Mucosa of stomach (tissue), 1 donor: ENCODE results near the gene PYROXD2.

Experiments
- H3K27me3 ChIP-seq: one replicate; pipeline ENCODE4 v1.7.0; 2013; ENCODE audit warnings: mild to moderate bottlenecking, low read length; ENCODE audit not compliant: control insufficient read depth, insufficient read depth
- H3K36me3 ChIP-seq: one replicate; pipeline ENCODE4 v1.7.0; 2013; ENCODE audit warnings: low read length; ENCODE audit not compliant: control insufficient read depth, insufficient read depth
- H3K4me1 ChIP-seq: one replicate; pipeline ENCODE4 v1.7.0; 2013; ENCODE audit warnings: mild to moderate bottlenecking, low read length; ENCODE audit not compliant: control insufficient read depth, insufficient read depth
- H3K4me3 ChIP-seq: one replicate; pipeline ENCODE4 v1.7.0; 2013; ENCODE audit warnings: low read length
- H3K9ac ChIP-seq: one replicate; pipeline ENCODE4 v1.7.0; 2013; ENCODE audit warnings: mild to moderate bottlenecking, low read length, moderate library complexity
- H3K9me3 ChIP-seq: one replicate; pipeline ENCODE4 v1.7.0; 2013; ENCODE audit warnings: mild to moderate bottlenecking, low read length, moderate library complexity; ENCODE audit not compliant: control insufficient read depth
- donor health status: Pancreatic carcinoma.

The PYROXD2 gene

DNA sequence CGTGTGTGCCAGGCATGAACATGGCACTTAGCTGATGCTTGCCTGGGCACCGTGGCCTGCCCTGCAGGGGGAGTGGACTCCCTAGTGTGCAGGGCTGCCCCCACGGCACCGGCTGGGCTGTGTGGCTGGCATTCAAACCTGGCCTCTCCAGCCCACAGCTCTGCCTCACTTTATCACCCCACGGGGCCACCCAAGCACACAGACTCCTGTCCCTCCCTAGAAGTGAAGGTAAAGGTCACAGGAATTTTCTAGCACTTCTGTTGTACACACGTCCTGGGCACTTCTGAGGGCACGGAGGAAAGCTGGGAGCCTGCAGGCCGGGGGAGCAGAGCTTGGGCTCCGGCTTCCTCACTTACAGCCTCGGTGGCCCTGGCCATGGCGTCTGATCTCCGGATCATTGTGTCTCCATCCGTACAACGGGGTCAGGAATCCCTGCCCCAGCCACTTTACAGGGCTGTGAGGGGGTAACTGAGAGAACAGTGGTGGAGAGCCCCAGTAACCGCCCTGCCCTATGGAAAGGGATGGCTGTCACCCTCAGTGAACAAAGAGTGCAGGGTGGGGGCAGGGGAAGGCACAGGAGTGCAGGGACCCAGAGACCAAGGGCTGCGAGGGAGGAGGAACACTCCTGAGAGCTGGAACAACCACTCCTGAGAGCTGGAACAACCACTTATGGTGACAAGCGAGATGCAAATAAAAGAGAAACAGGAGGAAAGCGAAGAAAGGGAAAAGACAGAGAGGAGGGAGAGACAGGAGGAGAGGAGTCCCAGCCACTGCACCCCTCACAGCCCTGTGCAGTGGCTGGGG is 3.9 kb upstream of the PYROXD2 start:
- Histone ChIP-seq H3K9ac (no peak overlapping the region), H3K36me3 (no peaks in the 10 kb centered on the region), H3K9me3 (no peaks in the 10 kb centered on the region), H3K4me1 (peaks cover 11% of the 10 kb centered on the region), H3K27me3 (no peaks in the 10 kb centered on the region), H3K4me3 (no peak overlapping the region)

GRCh38 chr10:98417973-98418664 is 3.1 kb upstream of the PYROXD2 start:
- Histone ChIP-seq H3K4me3 (no peak overlapping the region), H3K36me3 (no peaks in the 10 kb centered on the region), H3K9ac (no peak overlapping the region), H3K9me3 (no peaks in the 10 kb centered on the region), H3K27me3 (no peaks in the 10 kb centered on the region), H3K4me1 (peaks cover 11% of the 10 kb centered on the region)

GRCh38 chr10:98417481-98417959 is 2.5 kb upstream of the PYROXD2 start:
- Histone ChIP-seq H3K27me3 (no peaks in the 10 kb centered on the region), H3K9me3 (no peaks in the 10 kb centered on the region), H3K36me3 (no peaks in the 10 kb centered on the region), H3K4me1 (peaks cover 11% of the 10 kb centered on the region), H3K9ac (no peak overlapping the region), H3K4me3 (no peak overlapping the region)

DNA sequence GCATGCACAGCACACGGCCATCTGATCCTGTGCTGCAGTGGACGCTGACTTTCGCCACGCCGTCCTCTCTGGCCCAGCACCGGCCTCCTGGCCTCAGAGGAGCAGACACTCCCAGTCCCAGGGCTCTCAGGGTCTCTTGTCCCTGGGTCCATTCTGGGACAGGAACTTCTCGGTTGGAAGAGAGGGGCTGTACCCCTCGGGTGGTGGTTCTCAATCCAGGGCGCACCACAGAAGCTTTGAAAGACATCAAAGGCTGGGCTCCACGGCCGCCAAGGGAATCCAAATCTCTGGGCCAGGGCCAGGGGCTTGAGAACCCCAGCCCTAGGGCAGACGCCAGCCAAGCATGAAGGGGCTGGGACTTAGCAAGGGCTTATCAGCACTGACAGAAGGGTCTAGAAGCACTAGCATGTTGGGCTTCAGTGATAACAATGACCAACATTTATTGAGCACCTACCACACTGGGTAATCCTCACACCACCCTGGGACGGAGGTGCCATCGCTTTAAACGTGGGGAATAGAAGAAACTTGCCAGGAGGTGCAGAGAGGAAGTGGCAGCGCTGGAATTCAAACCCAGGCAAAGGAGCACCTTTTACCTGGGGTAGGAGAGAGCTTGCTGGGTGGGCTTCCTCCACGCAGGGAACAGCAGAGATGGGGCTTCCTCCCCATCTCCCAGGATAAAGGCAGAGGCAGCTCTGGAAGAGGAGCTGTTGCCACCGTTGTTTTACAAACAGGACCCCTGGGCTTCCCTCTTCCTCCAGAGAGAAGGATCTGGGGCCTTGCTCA is 1.8 kb upstream of the PYROXD2 start:
- Histone ChIP-seq H3K27me3 (no peaks in the 10 kb centered on the region), H3K36me3 (no peaks in the 10 kb centered on the region), H3K9me3 (no peaks in the 10 kb centered on the region), H3K4me3 (no peak overlapping the region), H3K9ac (no peak overlapping the region), H3K4me1 (peaks cover 11% of the 10 kb centered on the region)

- peaks cover 11% of the 10 kb centered on the region for H3K4me1 ChIP-seq
- H3K4me3 ChIP-seq, result no peak overlapping the region
- H3K9ac ChIP-seq, result no peak overlapping the region
- no peaks in the 10 kb centered on the region for H3K27me3 ChIP-seq
- H3K9me3 ChIP-seq, result no peaks in the 10 kb centered on the region
- H3K36me3 ChIP-seq, result no peaks in the 10 kb centered on the region
These were observed 743 bp upstream of the PYROXD2 start for GRCh38 chr10:98415731-98416119.

GRCh38 chr10:98414578-98414931 is 427 bp downstream of the PYROXD2 start:
- no peaks in the 10 kb centered on the region for H3K27me3 ChIP-seq
- peak overlapping the region; percentile 75 for H3K9ac ChIP-seq
- H3K4me3 ChIP-seq, result peak overlapping the region; percentile 54
- no peaks in the 10 kb centered on the region for H3K36me3 ChIP-seq
- H3K4me1 ChIP-seq, result peaks cover 11% of the 10 kb centered on the region
- no peaks in the 10 kb centered on the region for H3K9me3 ChIP-seq

DNA sequence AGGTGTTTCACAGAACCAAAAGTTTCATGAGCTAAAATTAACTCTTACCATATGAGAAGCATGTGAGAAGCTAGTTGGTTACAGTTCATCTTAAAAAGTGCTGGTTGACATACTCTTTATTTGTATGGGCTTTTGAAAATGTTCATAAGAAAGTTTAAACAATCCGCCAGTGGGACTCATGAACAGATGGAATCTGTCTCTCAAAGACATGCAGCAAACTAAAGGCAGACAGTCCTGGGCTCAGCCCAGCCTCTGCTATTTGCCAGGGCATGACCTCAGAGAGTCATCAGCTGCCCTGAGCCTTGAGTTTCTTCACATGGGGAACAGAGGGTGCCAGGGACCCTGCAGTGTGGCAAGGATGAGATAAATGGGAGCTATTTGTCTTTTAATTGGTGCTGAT is 3.2 kb downstream of the PYROXD2 start:
- Histone ChIP-seq H3K4me1 (peaks cover 18% of the 10 kb centered on the region), H3K36me3 (no peaks in the 10 kb centered on the region), H3K9me3 (no peaks in the 10 kb centered on the region), H3K9ac (no peak overlapping the region), H3K4me3 (no peak overlapping the region), H3K27me3 (no peaks in the 10 kb centered on the region)

DNA sequence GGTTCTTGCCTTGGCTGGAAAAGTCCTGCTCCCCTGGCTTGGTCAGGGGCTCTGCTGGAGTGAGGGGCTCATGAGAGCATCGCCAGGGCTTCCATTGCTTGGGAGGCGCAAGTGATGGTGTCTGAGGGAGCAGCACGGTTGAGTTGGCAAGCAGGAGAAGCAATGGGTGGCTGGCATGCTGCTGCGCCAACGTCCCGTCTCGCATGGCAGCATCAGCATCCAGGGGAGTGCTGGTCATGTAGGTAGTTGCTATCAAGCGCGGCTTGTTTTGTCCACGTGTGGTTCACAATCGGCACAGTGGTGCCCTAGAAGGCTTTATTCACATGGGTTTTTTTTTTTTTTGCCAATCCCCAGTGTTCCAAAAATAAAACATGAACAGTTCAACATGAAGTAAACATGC is 3.8 kb downstream of the PYROXD2 start:
- Histone ChIP-seq H3K9ac (no peak overlapping the region), H3K4me1 (peaks cover 21% of the 10 kb centered on the region), H3K27me3 (no peaks in the 10 kb centered on the region)

DNA sequence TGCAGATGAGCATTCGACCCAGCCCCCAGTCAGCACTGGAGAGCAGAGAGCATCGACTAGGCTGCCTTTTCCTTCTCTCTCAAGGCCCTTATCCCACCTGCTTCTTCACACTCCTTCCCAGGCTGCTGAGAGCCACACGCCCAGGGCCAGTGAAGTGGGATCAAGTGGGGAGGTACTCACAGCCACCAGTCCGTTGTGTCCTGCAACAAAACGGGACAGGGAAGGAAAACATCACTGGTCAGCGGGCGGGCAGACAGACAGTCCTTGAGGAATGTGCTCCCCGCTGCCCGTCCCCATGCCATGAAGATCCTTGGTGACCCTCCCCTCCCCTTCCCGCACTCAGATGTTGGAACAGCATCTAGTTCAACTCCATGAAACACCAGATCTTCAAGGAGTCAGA is 4.2 kb downstream of the PYROXD2 start:
- Histone ChIP-seq H3K36me3 (no peaks in the 10 kb centered on the region), H3K4me3 (no peak overlapping the region), H3K9me3 (no peaks in the 10 kb centered on the region), H3K9ac (no peak overlapping the region), H3K27me3 (no peaks in the 10 kb centered on the region), H3K4me1 (peaks cover 21% of the 10 kb centered on the region)

More for the DNA sequence above, 3.8 kb downstream of the PYROXD2 start:
- Histone ChIP-seq H3K4me3 (no peak overlapping the region), H3K9me3 (no peaks in the 10 kb centered on the region), H3K36me3 (no peaks in the 10 kb centered on the region)

GRCh38 chr10:98410135-98410743 is 4.7 kb downstream of the PYROXD2 start:
- Histone ChIP-seq H3K36me3 (no peaks in the 10 kb centered on the region), H3K4me3 (no peak overlapping the region), H3K27me3 (no peaks in the 10 kb centered on the region), H3K9me3 (no peaks in the 10 kb centered on the region), H3K4me1 (peaks cover 19% of the 10 kb centered on the region), H3K9ac (no peak overlapping the region)

DNA sequence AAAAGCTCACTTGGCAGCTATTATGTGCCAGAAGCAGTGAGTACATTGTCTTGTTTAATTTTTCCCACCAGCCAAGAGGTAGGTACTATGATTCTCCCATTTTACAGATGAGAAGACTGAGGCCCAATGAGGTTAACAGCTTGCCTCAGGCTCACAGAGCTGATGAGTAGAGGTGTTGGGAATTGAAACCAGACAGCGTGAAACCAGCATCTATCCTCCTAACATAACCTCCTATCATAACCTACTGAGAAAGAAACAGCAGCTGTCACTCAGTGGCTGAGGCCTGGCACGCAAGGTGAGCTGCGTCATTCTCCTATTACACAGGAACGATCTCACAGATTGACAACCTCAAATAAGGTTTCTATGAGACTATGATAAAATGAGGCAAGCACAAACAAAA is 6.2 kb downstream of the PYROXD2 start:
- Histone ChIP-seq H3K27me3 (no peaks in the 10 kb centered on the region), H3K9ac (no peak overlapping the region), H3K36me3 (no peaks in the 10 kb centered on the region), H3K9me3 (no peaks in the 10 kb centered on the region), H3K4me3 (no peak overlapping the region), H3K4me1 (peaks cover 24% of the 10 kb centered on the region)
